Measurements from ENCODE around the gene LIPA. TPM values are rescaled to one million over a fixed set of nuclear protein-coding genes. Genes with fewer than 3 reads are reported as not detected.

Gene LIPA
- total RNA-seq, 1 experiment from 2014 or later = 47.3 TPM

- Mint-ChIP-seq H3K27me3 (ENCODE audit: low read depth) (peaks cover 4% of the 10 kb centered on the region; the same call in 1 of the 2 replicates), H3K4me3 (no peak overlapping the region), H3K4me1 (peaks cover 4% of the 10 kb centered on the region), H3K36me3 (no peaks in the 10 kb centered on the region), H3K27ac (no peak overlapping the region), H3K9me3 (no peaks in the 10 kb centered on the region)
- DNase-seq (ENCODE audit: low spot score) = no peak
- CTCF ChIA-PET = interaction anchor here (0.8 to 1.3 kb wide), 5 partner anchors 8 to 283 kb away, joined by 3 to 4 read pairs (median 3); partner anchors contain the start of genes CH25H and LIPA
- TF ChIP-seq ARID4B (CRISPR knock-in tag; IDR thresholded peaks at IDR 0.05; ENCODE audit: borderline replicate concordance) = no peak
- POLR2A ChIA-PET = no interaction called here
- no peak for ATAC-seq
Observed at GRCh38 chr10:89215511-89215910, 36.1 kb downstream of the LIPA start.

GRCh38 chr10:89214566-89215165, 36.9 kb downstream of the LIPA start:
- Mint-ChIP-seq H3K4me3 (no peak overlapping the region), H3K9me3 (no peaks in the 10 kb centered on the region), H3K27ac (no peak overlapping the region), H3K27me3 (ENCODE audit: low read depth) (peaks cover 4% of the 10 kb centered on the region; the same call in 1 of the 2 replicates), H3K36me3 (no peaks in the 10 kb centered on the region), H3K4me1 (no peaks in the 10 kb centered on the region; the same call in 1 of the 2 replicates)
- DNase-seq (ENCODE audit: low spot score) = no peak
- TF ChIP-seq ARID4B (CRISPR knock-in tag; IDR thresholded peaks at IDR 0.05; ENCODE audit: borderline replicate concordance) = no peak
- no peak for TF ChIP-seq ZNF423 (CRISPR knock-in tag; IDR thresholded peaks at IDR 0.05)
- TF ChIP-seq KAT7 (CRISPR knock-in tag; IDR thresholded peaks at IDR 0.05; ENCODE audit: borderline replicate concordance) = no peak
- no peak for TF ChIP-seq TCF7 (CRISPR knock-in tag; IDR thresholded peaks at IDR 0.05; ENCODE audit: low read depth)
- no peak for TF ChIP-seq OVOL2 (CRISPR knock-in tag; IDR thresholded peaks at IDR 0.05; ENCODE audit: borderline replicate concordance)
- no peak for TF ChIP-seq ZBTB43 (CRISPR knock-in tag; IDR thresholded peaks at IDR 0.05)
- TF ChIP-seq PRDM15 (CRISPR knock-in tag; IDR thresholded peaks at IDR 0.05) = no peak
- no peak for TF ChIP-seq ZNF671 (CRISPR knock-in tag; IDR thresholded peaks at IDR 0.05)
- TF ChIP-seq NR2C2 (CRISPR knock-in tag; IDR thresholded peaks at IDR 0.05) = no peak
- ChIA-PET CTCF (interaction anchor here (0.6 to 2.0 kb wide), 6 partner anchors 7 to 282 kb away, joined by 3 to 10 read pairs (median 5); partner anchors contain the start of genes CH25H and LIPA), POLR2A (no interaction called here)
- no peak for ATAC-seq
